Subcutaneous adipose tissue (tissue), 4 donors: ENCODE measurements around the gene BAG1. TPM values are rescaled to one million over a fixed set of nuclear protein-coding genes. Genes with fewer than 3 reads are reported as not detected.

ENCODE experiments used
- CTCF ChIP-seq: fragments of 450-650 bp; IDR thresholded peaks from one replicate; pipeline ENCODE4 v1.5.1; 2016; ENCODE audit warnings: low read depth, mild to moderate bottlenecking, control low read depth, antibody characterized with exemption, moderate library complexity
- total RNA-seq, 4 donors: library from RNA; depleted of rRNA; stranded (reverse); fragments of >200 nt; gene quantifications; one replicate each; pipeline ENCODE4 v1.1.0, GENCODE V29; 2016

Gene BAG1
- total RNA-seq, 4 donors from 2014 or later = 60.3 to 92.5 (median 77.8) TPM

DNA sequence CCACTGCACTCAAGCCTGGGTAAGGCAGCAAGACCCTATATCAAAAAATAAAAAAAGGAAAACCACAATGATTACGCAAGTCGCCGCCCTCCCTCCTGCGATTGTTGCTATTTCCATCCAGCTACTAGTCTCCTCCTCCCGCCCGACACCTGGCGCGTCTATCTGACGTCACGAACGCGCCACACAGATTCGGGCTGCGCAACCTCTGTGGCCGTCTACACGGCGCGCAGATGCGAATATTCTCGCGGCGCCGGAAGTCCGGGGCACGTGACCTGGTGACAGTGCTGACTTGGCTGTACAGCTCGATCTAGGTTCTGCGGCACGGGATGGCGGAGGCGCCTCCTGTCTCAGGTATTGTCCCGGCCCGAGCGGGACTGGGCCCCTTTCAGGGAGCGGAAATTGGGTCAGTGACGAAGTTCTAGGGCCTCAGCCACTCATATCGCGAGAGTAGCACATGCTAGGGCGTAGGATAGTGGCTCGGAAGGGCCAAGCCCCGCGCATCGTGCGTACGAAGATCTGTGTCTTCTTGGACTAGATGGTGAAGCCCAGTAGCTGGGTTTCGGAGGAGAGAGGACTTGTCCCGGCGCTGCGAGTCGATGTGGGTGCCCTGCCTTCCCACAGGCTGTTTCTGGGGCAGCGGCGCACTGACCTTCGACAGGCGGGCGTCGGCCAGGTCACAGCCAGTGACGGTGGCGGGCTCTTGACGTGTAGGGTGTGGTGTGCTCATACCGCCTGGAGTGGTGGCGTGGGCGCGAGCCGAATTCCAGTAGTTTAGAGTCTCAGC, 25.9 kb upstream of the BAG1 start, which contains the start of gene NFX1:
Gene NFX1 (plus strand): TSS at position 270 of the 784 bp plus-strand sequence. CDS start 57 bp downstream, at position 327.
- TF ChIP-seq CTCF = no peak

GRCh38 chr9:33289936-33290246, 25.4 kb upstream of the BAG1 start:
- no peak for TF ChIP-seq CTCF

- no peak for TF ChIP-seq CTCF
These were observed 25.0 kb upstream of the BAG1 start for GRCh38 chr9:33289496-33289895.

- no peak for TF ChIP-seq CTCF
These were observed 24.4 kb upstream of the BAG1 start for GRCh38 chr9:33288828-33289483.

GRCh38 chr9:33288235-33288634, 23.7 kb upstream of the BAG1 start:
- no peak for TF ChIP-seq CTCF

DNA sequence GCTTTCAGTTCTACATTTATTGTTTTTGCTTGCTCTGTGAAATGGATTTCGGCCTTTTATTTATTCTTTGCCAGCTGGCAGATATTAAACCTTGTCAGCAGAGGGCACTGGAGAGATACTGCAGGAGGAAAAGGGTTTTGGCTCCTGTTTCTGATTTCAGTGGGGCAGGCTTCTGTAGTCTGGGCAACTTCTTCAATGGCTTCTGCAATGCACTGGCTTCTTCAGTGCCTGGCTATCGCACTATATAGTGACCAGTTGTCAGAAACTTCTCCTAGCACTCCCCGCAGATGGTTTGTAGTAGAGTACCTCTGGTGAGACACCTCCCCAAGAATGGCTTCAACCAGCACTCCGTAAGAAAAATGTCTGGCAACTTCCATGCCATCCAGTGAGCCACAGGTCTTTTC, 22.6 kb upstream of the BAG1 start:
- no peak for TF ChIP-seq CTCF

GRCh38 chr9:33285502-33285901, 21.0 kb upstream of the BAG1 start:
- TF ChIP-seq CTCF = no peak
